A549 (cell line): ENCODE results near the gene FAM162A. TPM values are rescaled to one million over a fixed set of nuclear protein-coding genes. Genes with fewer than 3 reads are reported as not detected.

Experiments
- ATAC-seq, 2 experiments: fragments of 200-7000 bp in 1 of 2; fragments of >200 bp in 1 of 2; cut with Nextera tagmentation in 1 of 2; cut with Tn5 transposase in 1 of 2; 3 replicates each; pipeline versions ENCODE4 v1.8.0 to v1.9.1; 2018 to 2020; ENCODE audit warnings: mild to moderate bottlenecking in 1 of 2, moderate library complexity in 1 of 2
- CTCF ChIA-PET: fragments of 300-600 bp; sonication (Branson Sonifier 250); formaldehyde crosslinking; extraction: SDS; loops from one replicate; lab custom pipeline; 2021; ENCODE audit warnings: antibody characterized with exemption, inconsistent platforms; lab: Yijun Ruan, JAX
- POLR2A ChIA-PET: fragments of 350-600 bp; formaldehyde crosslinking; extraction: SDS; loops from one replicate; lab custom pipeline; 2021; ENCODE audit warnings: antibody characterized with exemption, inconsistent platforms; lab: Yijun Ruan, JAX
- DNase-seq, 2 experiments: peaks; one replicate each; pipeline versions ENCODE4 v3.0.0 to v3.0.0-alpha.2; 2011 to 2016; ENCODE audit warnings: low read depth in 1 of 2, low spot score in 1 of 2
- FAIRE-seq: peaks from 2 replicates; lab custom pipeline; 2011; peaks lifted over from hg19 to GRCh38; lab: Jason Lieb, UNC
- H3K27ac ChIP-seq, 2 experiments: fragments of >200 bp; sonication (Bioruptor Twin); formaldehyde crosslinking; 3 replicates each; pipeline ENCODE4 v1.5.1; 2016 to 2017
- H3K4me1 ChIP-seq: fragments of >200 bp; sonication (Bioruptor Twin); formaldehyde crosslinking; 3 replicates; pipeline ENCODE4 v1.6.1; 2016
- H3K4me2 ChIP-seq: fragments of >200 bp; sonication (Bioruptor Twin); formaldehyde crosslinking; 3 replicates; pipeline ENCODE4 v1.6.1; 2016
- H3K4me3 ChIP-seq: fragments of >200 bp; sonication (Bioruptor Twin); formaldehyde crosslinking; 3 replicates; pipeline ENCODE4 v1.5.1; 2016
- H3K9me3 ChIP-seq: fragments of >200 bp; sonication (Bioruptor Twin); formaldehyde crosslinking; 3 replicates; pipeline ENCODE4 v1.6.1; 2016
- BHLHE40 ChIP-seq: IDR thresholded peaks from 2 replicates; pipeline ENCODE4 v1.6.1; 2012; ENCODE audit warnings: low read depth, low read length, inconsistent platforms
- EHF ChIP-seq: fragments of 250-450 bp; sonication (Bioruptor Pico); IDR thresholded peaks from 2 replicates; pipeline ENCODE4 v1.5.0; 2020; ENCODE audit warnings: mild to moderate bottlenecking
- FOSL2 ChIP-seq, 2 experiments: fragments of 450-650 bp in 1 of 2; fragments of >200 bp in 1 of 2; sonication (Bioruptor Twin) in 1 of 2; formaldehyde crosslinking; IDR thresholded peaks; 2 replicates each; pipeline versions ENCODE4 v1.5.0 to v1.6.1; 2016 to 2020; ENCODE audit warnings: mild to moderate bottlenecking in 1 of 2, moderate library complexity in 1 of 2
- GATA3 ChIP-seq: IDR thresholded peaks from 2 replicates; pipeline ENCODE4 v1.6.1; 2012; ENCODE audit warnings: borderline replicate concordance
- JUN ChIP-seq, 2 experiments: fragments of >200 bp; sonication (Bioruptor Twin); formaldehyde crosslinking; IDR thresholded peaks; 2 replicates in 1 of 2; 3 replicates in 1 of 2; pipeline ENCODE4 v1.6.1; 2016 to 2017
- KDM5A ChIP-seq: fragments of 200-600 bp; sonication (generic); IDR thresholded peaks from 2 replicates; pipeline ENCODE4 v1.6.1; 2016; ENCODE audit warnings: antibody characterized with exemption, mild to moderate bottlenecking
- MAFK ChIP-seq: fragments of 450-650 bp; IDR thresholded peaks from 2 replicates; pipeline ENCODE4 v1.6.1; 2014; ENCODE audit not compliant: partially characterized antibody
- MAZ ChIP-seq: fragments of 150-350 bp; IDR thresholded peaks from 2 replicates; pipeline ENCODE4 v1.6.1; 2014; ENCODE audit warnings: antibody characterized with exemption, low read depth, low read length, borderline replicate concordance
- MYC ChIP-seq: IDR thresholded peaks from 2 replicates; pipeline ENCODE4 v1.6.1; 2012; ENCODE audit warnings: mild to moderate bottlenecking, inconsistent platforms, low read length, improper control_type of control experiment, borderline replicate concordance
- NPAS2 ChIP-seq: fragments of 250-450 bp; sonication (Bioruptor Pico); IDR thresholded peaks from 2 replicates; pipeline ENCODE4 v1.8.0; 2022; ENCODE audit warnings: mild to moderate bottlenecking, moderate library complexity, borderline replicate concordance
- PHF8 ChIP-seq: fragments of 200-600 bp; sonication (generic); IDR thresholded peaks from 2 replicates; pipeline ENCODE4 v1.6.1; 2016; ENCODE audit warnings: low read depth, mild to moderate bottlenecking, antibody characterized with exemption, moderate library complexity, borderline replicate concordance
- POLR2A ChIP-seq: IDR thresholded peaks from 2 replicates; pipeline ENCODE4 v1.6.1; 2012; ENCODE audit warnings: mild to moderate bottlenecking, low read length
- RAD21 ChIP-seq, 2 experiments: fragments of >200 bp in 1 of 2; sonication (Bioruptor Twin) in 1 of 2; formaldehyde crosslinking in 1 of 2; IDR thresholded peaks in 1 of 2; conservative IDR thresholded peaks in 1 of 2; 2 replicates in 1 of 2; 3 replicates in 1 of 2; pipeline ENCODE4 v1.6.1; 2012 to 2018; ENCODE audit warnings: inconsistent platforms in 1 of 2
- TFCP2L1 ChIP-seq: fragments of 250-450 bp; sonication (Bioruptor Pico); IDR thresholded peaks from 2 replicates; pipeline ENCODE4 v1.5.0; 2021; ENCODE audit warnings: mild to moderate bottlenecking
- WGBS: methylation state at CpG from one replicate; pipeline ENCODE4 v1.1.6; 2017; ENCODE audit errors: missing lambda C conversion rate; 5-methylcytosine and 5-hydroxymethylcytosine counted together
- polyA plus RNA-seq, 4 experiments: library from polyadenylated mRNA; depleted of rRNA in 3 of 4; stranded (reverse); fragments of >200 nt; fragmentation: RNase III in 1 of 4; extraction: RNeasy Plus Mini Kit Qiagen cat#74134 plus additional on column Dnase treatment in 1 of 4; gene quantifications; 2 replicates in 3 of 4; 3 replicates in 1 of 4; pipeline ENCODE4 v1.2.3, GENCODE V29; 2011 to 2017
- TF ChIP-seq, protein P1 (sequence below): IDR thresholded peaks from 2 replicates; pipeline ENCODE4 v1.6.1; 2012
- TF ChIP-seq, protein P2 (sequence below): IDR thresholded peaks from 2 replicates; pipeline ENCODE4 v1.6.1; 2012
- TF ChIP-seq, protein P3 (sequence below): fragments of >200 bp; sonication (Bioruptor Twin); formaldehyde crosslinking; IDR thresholded peaks from 2 replicates; pipeline ENCODE4 v1.6.1; 2016
- TF ChIP-seq, protein P4 (sequence below): fragments of >200 bp; sonication (Bioruptor Twin); formaldehyde crosslinking; IDR thresholded peaks from 3 replicates; pipeline ENCODE4 v1.6.1; 2016
- TF ChIP-seq, protein P5 (sequence below): fragments of >200 bp; sonication (Bioruptor Twin); formaldehyde crosslinking; IDR thresholded peaks from 3 replicates; pipeline ENCODE4 v1.5.1; 2016

Gene FAM162A
- polyA plus RNA-seq, 2 of the 4 experiments (the other 2 are of a cell fraction), result 41.8 to 61.1 TPM

DNA sequence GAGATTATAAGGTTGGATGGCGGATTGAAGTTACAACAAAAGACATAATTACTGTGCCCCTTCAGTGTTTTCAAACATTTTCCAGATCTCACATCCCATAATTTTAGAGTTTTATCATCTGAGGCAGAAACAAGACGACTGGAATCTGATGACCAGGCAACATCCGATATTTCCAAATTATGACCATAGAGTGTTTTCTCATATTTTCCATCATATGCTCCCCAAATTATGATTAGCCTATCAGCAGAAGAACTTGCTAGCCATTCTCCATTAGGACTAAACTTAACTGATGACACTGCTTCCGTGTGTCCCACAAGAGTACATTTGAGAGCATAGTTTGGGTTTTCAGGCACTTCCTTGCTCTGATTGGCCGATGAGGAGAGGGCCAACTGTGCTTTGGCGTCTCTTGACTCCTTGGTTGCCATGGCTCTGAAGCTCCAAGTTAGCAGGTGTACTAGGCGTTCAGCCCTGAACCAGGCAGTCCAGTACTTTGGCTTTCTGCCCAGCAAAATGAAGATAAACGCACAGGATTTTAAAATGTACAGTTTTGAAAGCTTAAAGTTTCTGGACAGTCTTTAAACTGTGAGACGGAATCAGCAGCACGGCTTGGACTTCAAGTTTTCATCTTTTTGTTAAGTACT lies 31.2 kb downstream of the FAM162A start:
- H3K4me2 ChIP-seq, result peak overlapping the region; percentile 95
- H3K27ac ChIP-seq, result peak overlapping the region; percentile 87 to 90
- ATAC-seq (peak; percentile 65 to 68; a peak in 5 of 6 replicates), FAIRE-seq (no peak), DNase-seq (peak; percentile 43 to 63)
- 27% methylated on average over 10 of the region's 10 CpGs for WGBS
- CTCF ChIA-PET, result interaction anchor here (1.0 to 2.3 kb wide), 3 partner anchors 18 to 22 kb away, joined by 3 to 8 read pairs (median 4); no protein-coding TSS in a partner anchor
- peaks cover 21% of the 10 kb centered on the region for H3K4me1 ChIP-seq
- POLR2A ChIA-PET, result interaction anchor here (1.0 to 2.7 kb wide), 9 partner anchors 10 to 652 kb away, joined by 3 to 26 read pairs (median 4); partner anchors contain the start of genes FAM162A, KPNA1, MIX23 and PDIA5
- TF ChIP-seq MAFK, result peak; percentile 39
- TF ChIP-seq BHLHE40, result no peak
- H3K9me3 ChIP-seq, result no peaks in the 10 kb centered on the region
- peak overlapping the region; percentile 74 for H3K4me3 ChIP-seq

DNA sequence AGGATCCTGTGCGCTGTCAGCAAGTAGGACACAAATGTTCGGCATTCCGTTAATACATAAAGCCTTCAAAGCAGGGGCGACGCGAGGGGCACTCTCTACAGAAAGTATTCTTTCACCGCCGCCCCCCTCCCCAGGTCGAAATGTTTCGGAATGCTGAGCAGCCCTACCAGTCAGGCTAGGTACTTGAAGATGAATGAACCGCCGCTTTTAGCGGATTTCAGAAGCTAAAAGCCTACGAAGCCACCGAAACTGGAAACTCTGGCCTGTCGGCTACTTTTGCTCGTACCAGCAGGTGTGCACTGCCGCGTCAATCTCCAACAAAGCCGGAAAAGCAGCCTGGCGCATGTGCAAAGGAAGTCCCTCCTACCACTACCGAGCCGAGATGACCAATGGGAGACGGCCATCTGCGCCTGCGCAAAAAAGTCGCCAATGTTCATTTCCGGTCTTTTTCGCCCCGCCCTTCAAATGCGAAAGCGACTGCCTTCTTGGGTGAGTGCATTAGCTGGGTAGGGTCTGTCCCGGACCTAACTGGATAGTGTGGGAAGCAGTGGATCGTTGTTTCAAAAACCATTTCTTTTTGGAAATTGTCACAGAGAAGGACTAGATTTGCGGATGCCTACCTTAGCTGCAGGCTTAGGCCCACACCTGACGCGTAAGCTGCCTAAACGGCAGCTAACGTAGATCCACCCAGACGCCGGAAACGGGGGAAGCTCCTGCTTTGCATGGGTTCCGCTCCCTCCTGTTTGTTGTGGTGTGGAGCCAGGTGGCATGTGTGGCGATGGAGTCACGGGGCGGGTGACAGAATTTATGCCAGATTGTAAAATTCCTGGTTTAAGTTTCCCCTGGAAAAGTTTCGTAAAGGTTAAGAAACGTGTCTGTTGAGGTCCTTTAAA lies 32.0 kb downstream of the FAM162A start, which contains the start of gene WDR5B:
TSS of gene WDR5B (minus strand) at position 301 of the 893 bp plus-strand sequence. CDS start 534 bp downstream, outside the sequence.
- peak within 1 kb of the TSS; percentile 74 for H3K4me3 ChIP-seq
- H3K27ac ChIP-seq, result peak within 1 kb of the TSS; percentile 87 to 90
- CTCF ChIA-PET, result interaction anchor here (1.1 to 2.3 kb wide), 4 partner anchors 19 to 263 kb away, joined by 3 to 9 read pairs (median 6); no protein-coding TSS in a partner anchor
- POLR2A ChIA-PET, result interaction anchor here (0.7 to 2.7 kb wide), 18 partner anchors 8 to 651 kb away, joined by 3 to 26 read pairs (median 4); partner anchors contain the start of genes FAM162A, HSPBAP1, KPNA1 and MIX23
- peaks cover 16% of the 10 kb centered on the region for H3K4me1 ChIP-seq
- DNase-seq (peak; percentile 98), ATAC-seq (peak; percentile 95 to 98), FAIRE-seq (peak; percentile 83)
- TF ChIP-seq, protein P1, sequence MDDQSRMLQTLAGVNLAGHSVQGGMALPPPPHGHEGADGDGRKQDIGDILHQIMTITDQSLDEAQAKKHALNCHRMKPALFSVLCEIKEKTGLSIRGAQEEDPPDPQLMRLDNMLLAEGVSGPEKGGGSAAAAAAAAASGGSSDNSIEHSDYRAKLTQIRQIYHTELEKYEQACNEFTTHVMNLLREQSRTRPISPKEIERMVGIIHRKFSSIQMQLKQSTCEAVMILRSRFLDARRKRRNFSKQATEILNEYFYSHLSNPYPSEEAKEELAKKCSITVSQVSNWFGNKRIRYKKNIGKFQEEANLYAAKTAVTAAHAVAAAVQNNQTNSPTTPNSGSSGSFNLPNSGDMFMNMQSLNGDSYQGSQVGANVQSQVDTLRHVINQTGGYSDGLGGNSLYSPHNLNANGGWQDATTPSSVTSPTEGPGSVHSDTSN, result peak; percentile 33; the same call in 1 of the 2 replicates
- TF ChIP-seq GATA3 (peak; percentile 8; the same call in 1 of the 2 replicates), PHF8 (peak; percentile 79; the same call in 1 of the 2 replicates), RAD21 (conservative IDR thresholded peaks at IDR 0.05 in 1 of 2, IDR thresholded peaks at IDR 0.05 in 1 of 2) (0 out of 5 replicates have a peak, but pooled peaks of 1 of the 2 experiments have one; percentile 1), POLR2A (peak; percentile 62), KDM5A (0 out of 2 replicates have a peak, but pooled peaks have one; percentile 30), JUN (IDR thresholded peaks at IDR 0.05) (peak; percentile 95 to 97), MYC (0 out of 2 replicates have a peak, but pooled peaks have one; percentile 69), EHF (CRISPR knock-in tag) (no peak), MAZ (no peak), FOSL2 (IDR thresholded peaks at IDR 0.05) (no peak), FOSL2 (CRISPR knock-in tag; IDR thresholded peaks at IDR 0.05) (no peak), NPAS2 (no peak), TFCP2L1 (CRISPR knock-in tag) (peak; percentile 67; the same call in 1 of the 2 replicates)
- TF ChIP-seq, protein P2, sequence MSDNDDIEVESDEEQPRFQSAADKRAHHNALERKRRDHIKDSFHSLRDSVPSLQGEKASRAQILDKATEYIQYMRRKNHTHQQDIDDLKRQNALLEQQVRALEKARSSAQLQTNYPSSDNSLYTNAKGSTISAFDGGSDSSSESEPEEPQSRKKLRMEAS, result peak; percentile 75
- TF ChIP-seq, protein P3, sequence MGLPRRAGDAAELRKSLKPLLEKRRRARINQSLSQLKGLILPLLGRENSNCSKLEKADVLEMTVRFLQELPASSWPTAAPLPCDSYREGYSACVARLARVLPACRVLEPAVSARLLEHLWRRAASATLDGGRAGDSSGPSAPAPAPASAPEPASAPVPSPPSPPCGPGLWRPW, result no peak
- TF ChIP-seq, protein P4, sequence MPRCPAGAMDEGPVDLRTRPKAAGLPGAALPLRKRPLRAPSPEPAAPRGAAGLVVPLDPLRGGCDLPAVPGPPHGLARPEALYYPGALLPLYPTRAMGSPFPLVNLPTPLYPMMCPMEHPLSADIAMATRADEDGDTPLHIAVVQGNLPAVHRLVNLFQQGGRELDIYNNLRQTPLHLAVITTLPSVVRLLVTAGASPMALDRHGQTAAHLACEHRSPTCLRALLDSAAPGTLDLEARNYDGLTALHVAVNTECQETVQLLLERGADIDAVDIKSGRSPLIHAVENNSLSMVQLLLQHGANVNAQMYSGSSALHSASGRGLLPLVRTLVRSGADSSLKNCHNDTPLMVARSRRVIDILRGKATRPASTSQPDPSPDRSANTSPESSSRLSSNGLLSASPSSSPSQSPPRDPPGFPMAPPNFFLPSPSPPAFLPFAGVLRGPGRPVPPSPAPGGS, result peak; percentile 86
- TF ChIP-seq, protein P5, sequence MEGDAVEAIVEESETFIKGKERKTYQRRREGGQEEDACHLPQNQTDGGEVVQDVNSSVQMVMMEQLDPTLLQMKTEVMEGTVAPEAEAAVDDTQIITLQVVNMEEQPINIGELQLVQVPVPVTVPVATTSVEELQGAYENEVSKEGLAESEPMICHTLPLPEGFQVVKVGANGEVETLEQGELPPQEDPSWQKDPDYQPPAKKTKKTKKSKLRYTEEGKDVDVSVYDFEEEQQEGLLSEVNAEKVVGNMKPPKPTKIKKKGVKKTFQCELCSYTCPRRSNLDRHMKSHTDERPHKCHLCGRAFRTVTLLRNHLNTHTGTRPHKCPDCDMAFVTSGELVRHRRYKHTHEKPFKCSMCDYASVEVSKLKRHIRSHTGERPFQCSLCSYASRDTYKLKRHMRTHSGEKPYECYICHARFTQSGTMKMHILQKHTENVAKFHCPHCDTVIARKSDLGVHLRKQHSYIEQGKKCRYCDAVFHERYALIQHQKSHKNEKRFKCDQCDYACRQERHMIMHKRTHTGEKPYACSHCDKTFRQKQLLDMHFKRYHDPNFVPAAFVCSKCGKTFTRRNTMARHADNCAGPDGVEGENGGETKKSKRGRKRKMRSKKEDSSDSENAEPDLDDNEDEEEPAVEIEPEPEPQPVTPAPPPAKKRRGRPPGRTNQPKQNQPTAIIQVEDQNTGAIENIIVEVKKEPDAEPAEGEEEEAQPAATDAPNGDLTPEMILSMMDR, result no peak
- 1% methylated on average over 48 of the region's 48 CpGs for WGBS
- peak within 1 kb of the TSS; percentile 95 for H3K4me2 ChIP-seq
- no peaks in the 10 kb centered on the region for H3K9me3 ChIP-seq
